Measurements from ENCODE around the gene PHGDH.
A peak's percentile ranks its signal among the peaks of the same experiment; 100 is the strongest.
"Not testable (repeated sequence)": the region's sequence is repeated elsewhere in the genome, so short reads cannot be mapped to it uniquely, and the experiment has no call there.

PHGDH gene

GRCh38 chr1:119711804-119712341, at the start of gene PHGDH:
Gene PHGDH (plus strand): TSS chr1:119711934. CDS start chr1:119712023, 89 bp downstream.
- peak; percentile 18 for DNase-seq (ENCODE audit: low read depth)

GRCh38 chr1:119662034-119662437, 49.7 kb upstream of the PHGDH start:
- DNase-seq (ENCODE audit: low read depth): no peak

- DNase-seq (ENCODE audit: low read depth): no peak
Observed at GRCh38 chr1:119664067-119664466, 47.7 kb upstream of the PHGDH start.

DNA sequence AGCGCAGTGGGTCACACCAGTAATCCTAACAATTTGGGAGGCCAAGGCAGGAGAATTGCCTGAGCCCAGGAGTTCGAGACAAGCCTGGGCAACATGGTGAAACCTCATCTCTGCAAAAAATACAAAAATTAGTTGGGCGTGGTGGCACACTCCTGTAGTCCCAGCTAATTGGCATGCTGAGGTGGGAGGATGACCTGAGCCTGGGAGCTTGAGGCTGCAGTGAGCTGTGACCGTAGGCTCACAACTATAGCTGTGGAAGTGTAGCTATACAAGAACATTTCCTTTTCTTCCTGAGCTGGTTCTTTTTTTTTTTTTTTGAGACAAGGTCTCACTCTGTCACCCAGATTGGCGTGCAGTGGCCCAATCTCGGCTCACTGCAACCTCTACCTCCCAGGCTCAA, 44.6 kb upstream of the PHGDH start:
- DNase-seq (ENCODE audit: low read depth): no peak

GRCh38 chr1:119670898-119671297, 40.8 kb upstream of the PHGDH start:
- no peak for DNase-seq (ENCODE audit: low read depth)

- DNase-seq (ENCODE audit: low read depth): no peak
Observed at GRCh38 chr1:119673171-119673940, 38.4 kb upstream of the PHGDH start.

DNA sequence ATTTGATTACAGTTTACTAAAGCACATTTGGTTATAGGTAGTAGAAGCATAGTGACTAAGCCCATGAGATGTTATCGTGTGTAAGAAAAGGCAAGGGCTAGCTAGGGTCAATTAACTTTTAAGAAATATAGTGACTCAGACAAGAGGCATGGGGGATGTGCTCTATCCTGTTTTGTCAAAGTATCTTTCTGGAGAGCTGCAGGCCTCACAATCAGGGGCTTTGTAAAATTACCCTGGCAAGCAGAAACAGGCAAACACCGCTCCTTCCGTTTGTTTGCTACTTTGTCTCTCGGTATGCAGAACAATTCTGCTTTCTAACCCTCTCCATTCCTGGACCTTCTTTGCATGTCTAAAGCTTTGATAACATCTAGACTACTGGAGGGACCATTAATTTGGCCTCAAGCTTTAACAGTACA, 37.6 kb upstream of the PHGDH start:
- no peak for DNase-seq (ENCODE audit: low read depth)

DNA sequence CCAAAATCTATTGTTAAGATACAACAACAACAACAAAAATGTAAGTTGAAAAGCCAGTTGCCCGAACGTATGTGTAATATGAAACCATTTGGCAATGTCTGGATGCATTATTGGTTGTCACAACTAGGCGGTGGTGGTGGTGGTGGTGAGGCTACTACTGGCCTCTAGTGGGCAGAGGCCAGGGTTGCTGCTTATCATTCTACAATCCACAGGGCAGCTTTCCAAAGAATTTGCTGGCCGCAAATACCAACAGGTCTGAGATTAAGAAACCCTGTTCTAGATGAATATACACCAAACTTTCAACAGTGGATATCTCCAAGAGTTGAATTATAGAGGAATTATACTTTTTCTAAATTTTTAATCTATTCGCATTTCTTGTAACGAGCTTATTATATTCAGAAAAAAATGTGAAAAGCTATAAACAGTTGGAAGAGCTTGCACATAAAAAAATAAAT, 36.9 kb upstream of the PHGDH start:
- no peak for DNase-seq (ENCODE audit: low read depth)

DNA sequence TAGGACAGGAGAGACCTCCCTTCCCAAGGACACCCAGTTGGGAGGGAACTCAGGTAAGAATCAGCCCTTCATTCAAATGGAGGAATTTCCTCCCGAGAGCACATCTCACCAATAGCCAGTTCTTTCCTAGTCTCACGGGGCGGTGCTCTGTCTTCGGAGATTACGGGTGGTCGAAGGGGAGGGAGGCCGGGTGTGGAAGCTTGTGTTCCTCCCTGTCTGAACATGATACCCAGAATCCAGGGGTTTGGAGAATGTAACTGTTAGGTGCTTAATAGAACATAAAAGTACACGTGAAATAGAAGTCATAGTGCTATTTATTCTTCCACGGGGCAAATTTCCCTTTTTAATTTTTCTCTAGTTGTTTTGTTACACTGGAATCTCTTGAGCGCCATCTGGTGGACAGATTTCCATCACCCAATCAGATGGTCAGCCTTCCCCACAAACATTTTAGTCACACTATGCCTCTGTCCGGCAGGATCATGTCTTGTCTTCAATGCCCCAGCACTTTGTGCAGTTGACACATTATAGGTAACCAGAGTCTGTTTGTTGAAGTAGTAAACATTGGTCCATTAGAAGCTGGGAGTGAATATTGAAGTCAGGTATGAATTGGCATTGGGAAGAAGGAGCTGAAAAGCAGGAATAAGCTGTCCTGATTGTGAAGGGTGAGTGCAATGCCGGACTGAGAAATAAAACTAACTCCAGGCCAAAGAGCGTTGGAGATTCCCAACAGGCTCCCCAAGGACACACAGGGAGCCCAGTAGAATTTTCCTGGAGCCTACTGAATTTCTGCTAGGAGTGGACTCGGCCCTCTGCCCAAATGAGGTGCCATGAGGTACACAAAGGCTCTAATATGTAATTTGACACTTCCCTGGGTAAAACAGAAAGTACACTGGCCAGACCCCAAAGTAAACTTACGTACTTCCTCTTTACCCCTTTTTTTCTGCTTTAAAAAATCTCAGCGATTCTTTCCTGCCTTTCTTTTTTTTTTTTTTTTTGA, 36.1 kb upstream of the PHGDH start:
- peak; percentile 40 for DNase-seq (ENCODE audit: low read depth)

DNA sequence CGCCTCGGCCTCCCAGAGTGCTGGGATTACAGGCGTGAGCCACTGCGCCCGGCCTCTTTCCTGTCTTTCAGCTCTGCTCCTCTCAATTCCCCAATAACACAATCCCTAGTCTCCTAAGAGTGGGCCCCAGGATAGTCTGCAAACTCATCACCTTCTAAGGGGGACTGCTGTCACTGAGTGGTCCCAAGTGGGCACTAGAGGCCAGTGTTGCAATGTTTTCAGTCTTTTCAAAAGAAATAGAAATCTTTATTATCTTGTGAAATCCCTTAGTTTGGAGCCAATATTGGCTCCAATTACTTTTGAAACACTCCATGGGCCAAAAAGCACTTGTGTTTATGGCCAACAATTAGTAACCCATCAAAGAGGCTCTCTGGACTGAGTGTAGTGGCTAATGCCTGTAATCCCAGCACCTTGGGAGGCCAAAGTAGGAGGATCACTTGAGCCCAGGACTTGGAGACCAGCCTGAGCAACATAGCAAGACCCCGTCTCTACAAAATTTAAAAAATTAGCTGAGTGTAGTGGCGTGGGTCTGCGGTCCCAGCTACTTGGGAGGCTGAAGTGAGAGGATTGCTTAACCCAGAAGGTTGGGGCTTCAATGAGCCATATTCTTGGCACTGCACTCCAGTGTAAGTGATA, 35.0 kb upstream of the PHGDH start:
- no peak for DNase-seq (ENCODE audit: low read depth)

- DNase-seq (ENCODE audit: low read depth): no peak
Observed at GRCh38 chr1:119679223-119679622, 32.5 kb upstream of the PHGDH start.

- no peak for DNase-seq (ENCODE audit: low read depth)
Observed at GRCh38 chr1:119680193-119680592, 31.5 kb upstream of the PHGDH start.

GRCh38 chr1:119680723-119681122, 31.0 kb upstream of the PHGDH start:
- DNase-seq (ENCODE audit: low read depth): no peak

DNA sequence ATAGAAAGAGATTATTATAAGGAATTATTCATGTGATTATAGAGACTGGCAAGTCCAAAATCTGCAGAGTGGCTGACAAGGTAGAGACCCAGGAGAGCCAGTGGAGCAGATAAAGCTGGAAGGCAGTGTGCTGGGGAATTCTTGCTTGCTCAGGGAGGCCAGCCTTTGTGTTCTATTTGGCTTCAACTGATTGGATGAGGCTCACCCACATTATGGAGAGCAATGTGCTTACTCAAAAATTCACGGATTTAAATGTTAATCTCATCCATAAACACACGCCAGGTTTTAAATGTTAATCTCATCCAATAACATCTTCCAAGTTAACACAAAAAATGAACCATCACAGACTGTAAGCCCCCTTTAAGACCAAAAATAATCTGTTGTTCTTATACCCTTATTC, 30.2 kb upstream of the PHGDH start:
- no peak for DNase-seq (ENCODE audit: low read depth)

GRCh38 chr1:119682141-119682540, 29.6 kb upstream of the PHGDH start:
- DNase-seq (ENCODE audit: low read depth): no peak

DNA sequence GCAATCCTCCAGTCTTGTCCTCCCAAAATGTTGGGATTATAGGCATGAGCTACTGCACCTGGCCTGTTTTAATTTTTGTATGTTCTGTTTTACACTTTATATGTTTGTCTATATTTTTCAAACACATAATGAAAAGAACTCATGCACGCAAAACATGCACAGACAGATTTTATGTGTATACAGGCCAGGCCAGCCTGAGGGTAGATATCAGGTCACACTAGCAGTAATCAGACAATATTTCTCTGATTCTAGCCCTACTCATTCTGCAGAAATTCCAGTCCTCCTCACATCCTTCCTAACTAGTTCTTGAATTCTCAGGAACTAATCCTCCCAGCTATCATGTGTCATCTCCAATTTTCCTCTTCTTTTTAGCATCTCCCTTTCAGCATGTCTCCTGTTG, 27.8 kb upstream of the PHGDH start:
- no peak for DNase-seq (ENCODE audit: low read depth)

DNA sequence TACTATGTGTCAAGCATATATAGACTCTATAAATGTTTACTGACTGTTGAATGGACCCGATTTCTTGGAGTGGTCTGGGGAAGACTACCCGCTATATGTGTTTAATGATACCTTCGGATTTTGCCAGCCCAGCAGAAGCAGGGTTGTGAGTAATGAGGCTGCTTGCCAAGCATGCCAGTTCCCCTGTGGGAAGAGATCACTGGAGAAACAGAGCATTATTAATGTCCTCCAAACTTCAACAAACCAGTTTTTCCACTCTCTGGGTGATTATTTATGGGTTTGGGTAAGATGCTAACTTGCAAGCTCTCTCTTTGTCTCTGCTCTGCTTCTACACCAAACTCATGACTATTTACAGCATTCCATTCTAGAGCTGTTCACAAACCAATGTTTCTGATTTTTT, 25.1 kb upstream of the PHGDH start:
- no peak for DNase-seq (ENCODE audit: low read depth)

DNA sequence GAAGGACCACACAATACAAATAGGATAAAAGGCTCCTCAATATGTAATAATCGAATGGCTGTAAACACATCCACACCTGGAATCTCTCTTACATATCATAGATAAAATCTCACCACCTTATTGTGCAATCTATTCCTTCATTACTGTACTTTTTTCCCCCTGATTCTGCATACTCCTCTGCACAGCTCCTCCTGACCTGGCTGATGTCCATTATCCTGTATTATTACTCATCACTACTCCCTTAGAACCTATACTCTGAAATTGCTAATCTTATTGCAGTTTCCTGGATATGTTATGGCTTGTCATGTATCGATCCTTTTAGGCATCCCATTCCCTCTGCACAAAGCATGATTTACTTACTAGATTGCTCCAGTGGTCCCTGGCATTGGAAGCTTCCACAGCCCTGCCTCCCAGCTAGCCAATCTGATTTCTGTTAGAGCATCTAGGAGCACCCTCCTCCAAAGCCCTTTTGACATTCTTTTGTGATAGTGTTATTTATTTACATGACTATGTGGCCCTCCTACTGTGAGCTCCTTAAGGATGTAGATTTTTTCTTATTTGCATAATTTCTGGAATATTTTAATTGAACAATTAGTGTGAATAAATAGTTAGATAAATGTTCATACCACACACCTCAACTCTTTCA, 24.2 kb upstream of the PHGDH start:
- no peak for DNase-seq (ENCODE audit: low read depth)

- no peak for DNase-seq (ENCODE audit: low read depth)
Observed at GRCh38 chr1:119688810-119689209, 22.9 kb upstream of the PHGDH start.

DNA sequence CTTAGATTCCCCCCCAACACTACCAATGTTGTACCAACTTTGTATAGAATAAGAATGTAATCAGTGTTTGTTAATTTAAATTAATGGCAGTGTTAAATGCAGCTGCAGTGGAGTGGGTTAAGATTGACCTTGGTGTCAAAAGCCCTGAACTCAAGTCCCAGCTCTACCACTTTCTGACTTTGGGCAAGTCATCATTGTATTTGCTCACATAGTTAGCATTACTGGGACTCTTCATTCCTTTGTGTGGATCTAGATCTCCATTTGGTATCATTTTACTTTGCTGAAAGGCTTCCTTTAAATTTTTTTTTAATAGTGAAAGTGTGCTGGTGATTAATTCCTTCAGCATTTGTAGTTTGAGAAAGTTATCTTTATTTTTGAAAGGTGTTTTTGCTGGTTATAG, 22.2 kb upstream of the PHGDH start:
- DNase-seq (ENCODE audit: low read depth): no peak

DNA sequence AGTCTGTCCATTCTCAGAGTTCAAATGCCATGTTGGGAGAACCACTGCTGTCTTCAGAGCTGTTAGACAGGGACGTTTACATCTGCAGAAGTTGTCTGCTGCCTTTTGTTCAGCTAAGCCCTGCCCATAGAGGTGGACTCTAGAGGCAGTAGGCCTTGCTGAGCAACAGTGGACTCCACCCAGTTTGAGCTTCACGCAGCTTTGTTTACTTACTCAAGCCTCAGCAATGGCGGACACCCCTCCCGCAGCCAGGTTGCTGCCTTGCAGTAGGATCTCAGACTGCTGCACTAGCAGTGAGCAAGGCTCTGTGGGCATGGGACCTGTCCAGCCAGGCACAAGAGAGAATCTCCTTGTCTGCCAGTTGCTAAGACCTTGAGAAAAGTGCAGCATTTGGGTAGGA, 14.9 kb upstream of the PHGDH start:
- DNase-seq (ENCODE audit: low read depth): not testable (repeated sequence)

DNA sequence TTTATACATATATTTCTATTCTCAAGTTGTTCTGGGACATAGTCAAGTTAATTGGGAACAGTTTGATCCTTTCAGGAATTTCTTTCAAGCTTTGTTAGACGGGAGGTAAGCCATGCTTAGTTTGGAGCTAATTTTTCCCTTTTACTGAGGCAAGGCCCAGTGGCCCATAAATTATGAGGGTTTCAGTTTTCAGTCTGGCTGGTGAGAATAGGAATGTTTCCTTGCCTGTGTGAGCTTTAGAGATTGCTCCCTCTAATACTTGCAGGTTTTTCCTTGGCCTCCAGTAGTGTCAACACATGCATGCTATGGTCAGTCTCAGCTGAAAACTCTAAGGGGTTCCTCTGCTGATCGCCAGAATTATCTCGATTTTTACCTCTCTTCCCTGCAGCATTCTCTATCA, 14.1 kb upstream of the PHGDH start:
- DNase-seq (ENCODE audit: low read depth): no peak
